Mononuclear cell (primary cell): ENCODE measurements around the gene LTBP2. TPM values are rescaled to one million over a fixed set of nuclear protein-coding genes. Genes with fewer than 3 reads are reported as not detected.

Experiments used
- H3K27me3 ChIP-seq: 2 replicates; pipeline ENCODE4 v1.6.0; 2011; ENCODE audit warnings: low read length, control low read depth; ENCODE audit not compliant: insufficient read depth
- H3K4me1 ChIP-seq: 2 replicates; pipeline ENCODE4 v1.5.1; 2011; ENCODE audit warnings: mild to moderate bottlenecking, low read length, control low read depth; ENCODE audit not compliant: insufficient read depth
- H3K4me3 ChIP-seq: 2 replicates; pipeline ENCODE4 v1.5.1; 2011; ENCODE audit warnings: mild to moderate bottlenecking, low read length, moderate library complexity
- H3K9me3 ChIP-seq: 2 replicates; pipeline ENCODE4 v1.5.1; 2011; ENCODE audit warnings: low read depth, mild to moderate bottlenecking, control low read depth, low read length
- total RNA-seq: library from RNA; depleted of rRNA; stranded (reverse); fragments of >200 nt; gene quantifications from one replicate; pipeline ENCODE4 v1.2.3, GENCODE V29; 2012

Gene LTBP2
- total RNA-seq, 1 donor: 0.42 TPM

DNA sequence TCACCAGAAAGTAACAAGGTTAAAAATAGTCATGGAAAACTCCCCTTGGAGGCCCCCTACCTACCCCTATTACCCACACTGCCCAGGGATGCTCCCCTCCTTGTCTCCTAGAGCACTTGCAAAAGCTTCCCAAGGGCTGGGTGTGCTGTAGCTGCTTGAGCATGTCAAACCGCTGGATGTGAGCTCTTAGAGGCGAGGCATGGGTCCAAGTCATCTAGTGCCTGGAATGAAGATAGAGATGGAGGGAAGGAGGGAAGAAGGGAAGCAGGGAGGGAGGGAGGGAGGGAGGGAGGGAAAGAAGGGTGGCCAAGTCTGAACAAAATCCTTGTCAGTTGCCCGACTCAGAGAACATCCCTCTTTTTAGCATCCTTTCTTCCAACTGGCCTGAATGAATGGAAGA, 43.1 kb downstream of the LTBP2 start:
- peaks cover 29% of the 10 kb centered on the region for H3K4me1 ChIP-seq
- H3K4me3 ChIP-seq: no peak overlapping the region
- no peaks in the 10 kb centered on the region for H3K9me3 ChIP-seq
- H3K27me3 ChIP-seq: peaks cover 15% of the 10 kb centered on the region

DNA sequence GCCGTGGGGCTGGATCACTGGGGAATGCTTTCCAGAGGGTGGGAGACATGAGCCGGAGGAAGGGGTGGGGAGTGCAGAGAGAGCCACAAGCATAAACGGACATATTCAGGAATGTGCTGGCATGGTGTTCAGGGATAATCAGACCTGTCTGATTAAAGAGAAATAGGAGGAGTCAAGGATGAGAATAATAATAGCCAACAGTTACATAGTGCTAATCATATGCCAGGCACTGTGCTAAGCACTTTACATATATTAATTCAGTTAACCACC, 43.7 kb downstream of the LTBP2 start:
- H3K9me3 ChIP-seq: no peaks in the 10 kb centered on the region
- H3K27me3 ChIP-seq: peaks cover 15% of the 10 kb centered on the region
- peaks cover 23% of the 10 kb centered on the region for H3K4me1 ChIP-seq
- H3K4me3 ChIP-seq: no peak overlapping the region

DNA sequence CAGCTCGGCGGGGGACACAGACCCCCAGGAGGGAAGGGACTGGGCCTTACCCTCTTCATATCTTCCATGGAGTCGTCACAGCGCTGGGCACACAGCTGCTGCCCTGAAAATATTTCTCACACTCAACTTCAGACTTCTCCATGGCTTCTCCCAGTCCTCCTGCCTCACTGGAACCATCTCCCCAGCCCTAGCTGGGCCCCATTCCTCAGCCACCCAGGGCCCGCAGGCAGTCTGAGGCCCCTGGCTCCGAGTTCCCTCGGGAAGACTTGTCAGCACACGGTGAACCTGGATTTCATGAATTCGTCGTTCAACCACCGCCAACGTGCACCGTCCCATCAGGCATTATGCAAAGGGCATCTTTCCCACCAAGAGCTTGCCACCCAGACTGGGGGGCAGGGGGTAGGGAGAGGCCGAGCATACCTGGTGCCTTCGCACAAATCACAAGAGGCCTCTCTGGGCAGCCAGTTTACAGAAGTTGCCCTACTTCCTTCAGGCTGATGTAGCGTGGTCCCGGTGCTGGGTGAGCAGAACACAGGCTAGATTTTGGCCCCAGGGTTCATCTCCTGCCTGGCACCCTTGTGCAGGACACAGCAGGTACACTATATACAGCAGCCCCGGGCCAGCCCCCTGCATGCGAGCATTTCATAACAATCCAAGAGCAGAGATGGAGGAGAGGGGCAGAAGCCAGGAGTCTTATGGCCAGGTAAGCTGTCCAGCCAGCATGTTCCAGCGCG, 44.2 kb downstream of the LTBP2 start:
- Histone ChIP-seq H3K4me1 (peaks cover 18% of the 10 kb centered on the region), H3K9me3 (no peaks in the 10 kb centered on the region), H3K27me3 (peaks cover 15% of the 10 kb centered on the region), H3K4me3 (no peak overlapping the region)

DNA sequence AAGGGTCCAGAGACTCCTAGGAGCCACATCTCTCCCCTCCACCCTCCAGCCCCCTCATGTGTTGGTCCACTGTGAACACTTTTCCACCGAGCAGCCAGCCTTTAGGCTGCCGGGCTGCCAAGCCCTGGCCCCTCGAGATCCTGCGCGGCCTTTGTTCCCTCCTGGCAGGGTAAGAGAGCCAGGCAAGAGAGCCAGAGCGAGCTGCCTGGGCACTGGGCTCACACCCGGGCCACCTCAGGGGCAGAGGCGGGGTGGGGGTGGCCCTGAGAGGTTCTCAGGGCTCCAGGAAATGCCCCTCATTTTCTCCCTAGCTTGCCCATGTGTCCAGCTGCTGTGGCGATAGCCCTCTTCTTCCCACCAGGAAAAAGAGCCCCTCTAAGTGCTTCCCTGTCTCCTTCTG, 44.8 kb downstream of the LTBP2 start:
- Histone ChIP-seq H3K9me3 (no peaks in the 10 kb centered on the region), H3K4me1 (peaks cover 12% of the 10 kb centered on the region), H3K4me3 (no peak overlapping the region)

DNA sequence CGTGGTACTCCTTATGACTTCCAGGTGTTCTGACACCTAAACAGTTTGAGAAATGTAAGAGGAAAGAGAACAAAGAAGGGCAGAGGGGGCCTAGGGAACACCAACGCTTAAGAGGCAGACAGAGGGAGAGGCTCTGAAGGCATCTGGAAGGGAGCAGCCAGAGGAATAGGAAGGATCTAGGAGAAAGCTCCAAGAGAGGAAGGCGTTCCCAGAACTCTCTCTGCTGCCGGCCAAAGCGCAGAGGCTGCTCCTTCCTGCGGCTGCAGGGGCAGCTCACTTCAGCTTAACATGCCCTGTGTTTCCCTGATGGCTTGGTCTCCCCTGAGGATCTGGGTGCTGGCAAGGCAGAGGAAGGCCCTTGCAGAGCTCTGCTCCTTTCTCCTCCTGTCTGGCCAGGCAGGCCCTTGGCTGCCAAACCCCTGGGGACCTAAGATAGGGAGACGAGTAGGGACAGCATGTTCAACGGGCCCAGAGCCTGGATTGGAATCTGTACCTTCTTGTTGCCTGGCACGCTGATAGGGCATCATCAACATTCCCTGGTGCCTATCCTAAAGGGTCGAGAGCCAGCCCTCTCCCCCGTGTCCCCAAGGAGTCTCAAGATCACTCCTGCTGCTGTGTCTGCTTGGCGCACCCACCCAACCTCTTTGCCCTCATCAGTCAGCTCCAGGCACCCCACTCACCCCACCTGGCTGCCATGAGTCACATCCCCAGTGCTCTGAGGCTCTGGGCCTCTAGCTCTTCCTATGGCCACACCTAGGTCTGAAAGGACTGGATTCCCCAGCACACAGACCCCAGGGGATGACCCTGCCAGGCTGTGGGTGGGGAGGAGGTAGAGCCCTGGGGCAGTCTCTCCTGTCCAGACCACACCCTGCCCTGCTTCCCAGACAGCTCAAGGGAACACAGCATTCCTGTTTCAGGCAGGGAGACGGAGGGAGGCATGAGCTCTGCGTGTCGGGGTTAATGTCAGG, 45.6 kb downstream of the LTBP2 start:
- Histone ChIP-seq H3K9me3 (no peaks in the 10 kb centered on the region), H3K27me3 (peaks cover 7% of the 10 kb centered on the region), H3K4me1 (peaks cover 5% of the 10 kb centered on the region), H3K4me3 (no peak overlapping the region)

More for the DNA sequence above, 44.8 kb downstream of the LTBP2 start:
- H3K27me3 ChIP-seq: peaks cover 12% of the 10 kb centered on the region

DNA sequence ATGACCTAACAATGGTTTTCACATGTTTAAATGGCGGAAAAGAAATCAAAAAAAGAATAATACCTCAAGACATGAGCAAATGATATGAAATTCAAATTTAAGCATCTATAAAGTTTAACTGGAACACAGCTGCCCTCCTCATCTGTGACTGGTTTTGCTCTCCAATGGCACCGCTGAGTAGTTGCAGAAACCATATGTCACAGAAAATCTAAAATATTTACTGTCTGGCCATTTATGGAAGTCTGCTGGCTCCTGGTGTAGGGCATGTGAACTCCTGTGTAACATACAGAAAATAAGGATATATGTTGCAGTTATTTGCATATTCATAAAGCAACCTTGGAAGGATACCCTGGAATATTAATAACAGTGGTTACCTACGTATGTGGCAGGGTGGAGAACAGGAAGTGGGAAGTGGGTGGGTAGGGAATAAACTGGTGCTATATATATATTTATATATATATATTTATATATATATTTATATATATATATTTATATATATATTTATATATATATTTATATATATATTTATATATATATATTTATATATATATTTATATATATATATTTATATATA, 48.4 kb downstream of the LTBP2 start:
- H3K4me1 ChIP-seq: no peaks in the 10 kb centered on the region
- no peaks in the 10 kb centered on the region for H3K9me3 ChIP-seq
- H3K4me3 ChIP-seq: no peak overlapping the region
- no peaks in the 10 kb centered on the region for H3K27me3 ChIP-seq

DNA sequence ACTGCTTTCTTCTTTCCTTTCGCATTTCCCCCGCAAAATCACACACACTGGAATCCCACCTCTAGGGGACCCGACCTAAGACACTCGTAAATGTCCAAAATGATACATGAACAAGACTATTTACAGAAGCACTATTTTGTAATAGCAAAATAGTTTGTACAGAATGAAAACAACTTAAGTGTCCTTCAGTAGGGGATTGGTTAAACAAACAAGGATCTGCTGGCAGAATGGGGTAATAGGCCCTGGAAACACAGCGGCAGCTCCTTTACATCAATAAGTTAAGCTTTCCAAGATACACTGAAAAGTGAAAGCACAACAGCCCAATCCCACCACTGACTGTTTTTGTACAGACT, 48.8 kb downstream of the LTBP2 start:
- H3K9me3 ChIP-seq: no peaks in the 10 kb centered on the region
- H3K27me3 ChIP-seq: no peaks in the 10 kb centered on the region
- H3K4me1 ChIP-seq: no peaks in the 10 kb centered on the region
- no peak overlapping the region for H3K4me3 ChIP-seq

DNA sequence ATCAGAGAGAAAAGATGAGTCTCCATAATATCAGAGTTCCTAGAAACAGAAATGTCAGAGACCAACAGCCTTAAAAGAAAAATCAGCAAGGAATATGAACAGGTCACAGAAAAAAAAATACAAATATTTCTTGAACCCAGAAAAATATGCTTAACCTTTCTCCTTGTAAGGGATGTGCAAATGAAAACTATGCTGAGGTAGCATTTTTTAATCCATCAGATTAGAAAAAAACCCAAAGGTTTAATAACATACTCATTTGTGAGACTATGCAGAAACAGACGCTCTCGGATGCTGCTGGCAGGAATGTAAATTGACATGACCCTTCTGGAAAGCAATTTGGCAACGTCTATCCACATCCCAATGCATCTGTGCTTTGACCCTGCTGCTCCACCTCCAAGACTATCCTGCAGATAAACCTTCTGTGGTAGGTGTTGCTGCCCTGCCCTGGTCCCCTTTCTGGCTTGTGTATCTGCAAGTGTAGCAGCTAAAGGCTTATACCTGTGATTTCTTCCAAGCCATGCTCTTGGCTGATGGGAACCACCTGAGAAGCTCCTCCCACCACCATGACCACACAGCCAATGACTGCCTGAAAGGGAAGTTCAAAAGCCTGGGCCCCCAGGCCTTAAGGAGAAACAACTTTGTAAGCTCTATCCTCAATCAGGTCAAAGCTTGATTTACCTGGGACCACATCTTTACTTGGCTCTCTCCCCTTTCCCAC, 49.4 kb downstream of the LTBP2 start:
- Histone ChIP-seq H3K27me3 (no peaks in the 10 kb centered on the region), H3K9me3 (no peaks in the 10 kb centered on the region), H3K4me1 (no peaks in the 10 kb centered on the region), H3K4me3 (no peak overlapping the region)

DNA sequence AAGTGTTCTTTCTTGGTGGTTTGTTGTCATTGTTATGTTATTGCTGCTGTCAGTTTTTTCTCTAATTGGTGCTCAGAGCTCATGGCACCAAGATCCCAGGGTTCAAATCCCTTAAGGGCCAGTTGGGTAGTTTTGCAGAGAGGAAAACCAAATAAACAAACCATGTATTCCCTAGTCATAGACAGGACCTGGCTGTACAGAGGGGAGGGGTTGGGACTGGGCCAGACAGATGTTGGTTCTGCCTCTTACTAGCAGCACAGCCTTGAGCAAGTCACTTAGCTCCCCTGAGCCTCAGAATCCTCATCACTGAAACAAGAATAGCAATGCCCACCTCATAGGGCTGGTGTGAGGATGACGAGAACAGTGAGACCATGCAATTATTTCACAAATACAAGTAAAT, 53.4 kb downstream of the LTBP2 start:
- H3K4me3 ChIP-seq: no peak overlapping the region
- no peaks in the 10 kb centered on the region for H3K27me3 ChIP-seq
- H3K4me1 ChIP-seq: no peaks in the 10 kb centered on the region
- H3K9me3 ChIP-seq: no peaks in the 10 kb centered on the region

DNA sequence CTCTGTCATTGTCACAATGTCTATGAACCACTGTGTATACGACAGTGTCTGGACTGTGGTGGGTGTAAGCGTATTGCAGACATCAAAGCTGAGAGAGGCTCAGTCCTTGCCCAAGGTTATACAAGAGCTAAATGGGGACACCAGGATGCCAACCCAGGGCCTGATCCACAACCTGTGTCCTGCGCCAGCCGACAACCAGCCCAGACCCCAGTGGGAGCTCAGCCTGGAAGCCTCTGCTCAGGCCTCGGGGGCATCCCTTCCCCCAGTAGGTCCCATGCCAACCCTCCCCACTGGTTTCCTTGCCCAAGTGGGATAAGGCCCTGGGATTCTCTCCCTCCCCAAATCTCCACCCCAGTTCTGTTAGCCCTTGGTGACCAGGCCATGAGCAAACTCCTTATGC, 54.3 kb downstream of the LTBP2 start:
- no peaks in the 10 kb centered on the region for H3K9me3 ChIP-seq
- H3K27me3 ChIP-seq: no peaks in the 10 kb centered on the region
- H3K4me1 ChIP-seq: no peaks in the 10 kb centered on the region
- no peak overlapping the region for H3K4me3 ChIP-seq

DNA sequence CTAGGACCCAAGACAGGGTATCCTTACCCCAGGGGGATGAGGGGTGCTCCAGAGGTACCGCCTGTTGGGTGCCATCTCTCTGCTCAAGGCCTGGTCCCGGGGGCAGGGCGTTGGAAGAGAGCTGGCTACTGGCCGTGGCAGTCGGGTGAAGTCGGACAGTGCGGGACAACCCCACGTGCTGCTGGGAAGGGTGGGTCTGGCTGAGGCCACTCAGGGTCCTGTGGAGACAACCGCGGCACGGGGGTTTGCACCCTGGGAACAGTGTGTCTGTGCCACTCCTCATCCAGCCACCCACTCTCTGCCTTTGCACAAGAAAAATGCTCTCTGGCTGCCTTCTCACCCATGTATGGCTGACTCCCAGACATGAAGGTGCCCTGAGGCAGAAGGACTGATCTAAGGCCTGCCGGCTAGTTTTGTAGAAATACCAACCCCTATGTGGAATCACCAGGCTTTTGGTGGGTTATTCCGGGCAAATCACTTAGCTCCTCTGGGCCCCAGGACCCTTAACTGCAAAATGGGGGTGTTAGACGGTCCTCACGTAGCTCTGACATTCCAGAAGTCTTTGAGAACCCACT, 56.5 kb downstream of the LTBP2 start:
- Histone ChIP-seq H3K27me3 (no peaks in the 10 kb centered on the region), H3K9me3 (no peaks in the 10 kb centered on the region)

DNA sequence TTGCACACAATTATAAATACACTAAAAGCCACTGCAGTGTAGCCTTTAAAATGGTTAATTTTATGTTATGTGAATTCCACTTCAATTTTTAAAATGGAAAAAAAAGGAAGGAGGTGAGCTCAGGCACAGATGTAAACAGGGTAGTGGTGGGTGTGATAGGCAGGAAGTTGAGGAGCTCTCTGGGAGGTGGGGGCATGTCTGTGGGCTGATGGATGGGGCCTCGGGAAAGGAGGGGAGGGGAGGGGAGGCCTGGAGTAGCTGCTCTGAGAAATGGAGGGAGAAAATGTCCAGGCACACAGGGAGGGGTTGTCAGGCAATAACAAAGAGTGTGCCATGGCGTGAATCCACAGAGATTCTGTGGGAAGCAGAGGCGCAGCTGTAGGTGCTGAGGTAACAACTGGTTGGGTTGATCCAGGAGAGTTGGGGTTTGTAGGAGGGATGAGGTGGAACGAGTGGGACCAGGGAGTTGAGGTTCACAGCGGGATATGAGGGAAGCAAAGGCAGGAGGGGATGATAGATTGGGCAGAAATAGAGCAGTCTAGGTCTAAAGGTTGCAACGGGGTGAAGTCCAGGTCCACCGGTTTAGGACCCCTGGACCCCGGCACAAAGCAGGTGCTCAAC, 57.2 kb downstream of the LTBP2 start:
- Histone ChIP-seq H3K4me1 (no peaks in the 10 kb centered on the region), H3K9me3 (no peaks in the 10 kb centered on the region), H3K4me3 (no peak overlapping the region), H3K27me3 (no peaks in the 10 kb centered on the region)

More for the DNA sequence above, 56.5 kb downstream of the LTBP2 start:
- H3K4me3 ChIP-seq: no peak overlapping the region
- H3K4me1 ChIP-seq: no peaks in the 10 kb centered on the region

DNA sequence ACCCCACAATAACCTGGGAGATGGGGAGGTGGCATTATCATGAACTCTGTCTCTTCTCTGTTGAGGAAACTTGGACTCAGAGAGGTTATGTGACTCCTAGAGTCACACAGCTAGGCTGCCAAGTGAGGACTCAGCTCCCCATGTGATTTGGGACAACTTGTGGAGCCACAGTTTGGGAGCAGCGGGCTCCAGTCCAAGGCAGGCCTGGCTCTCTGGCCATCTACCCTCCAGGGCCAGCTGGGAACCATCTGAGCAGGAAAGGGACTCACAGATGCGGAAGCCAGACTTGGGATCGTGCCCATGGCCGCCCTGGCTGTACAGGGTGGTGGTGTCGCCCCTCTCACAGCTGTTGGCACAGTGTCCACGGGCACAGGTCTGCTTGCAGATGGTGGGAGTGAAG, 59.4 kb downstream of the LTBP2 start:
- Histone ChIP-seq H3K4me3 (no peak overlapping the region), H3K9me3 (no peaks in the 10 kb centered on the region), H3K27me3 (no peaks in the 10 kb centered on the region), H3K4me1 (no peaks in the 10 kb centered on the region)
